ENCODE data around the gene COPG1. TPM values are rescaled to one million over a fixed set of nuclear protein-coding genes. Genes with fewer than 3 reads are reported as not detected.

COPG1 gene
- total RNA-seq, 1 donor from 2014 or later: 120 TPM

Small RNA genes within 50 kb of the gene (small RNA-seq; reads per million reads assigned to genes)
- not detected for gene MIR6826
- not detected for gene RPS27P12

Other genes starting within 250 kb of the COPG1 start
- gene EFCC1, start 248.3 kb upstream of the COPG1 start, total RNA-seq: 1.0 TPM
- gene GP9, start 188.8 kb upstream of the COPG1 start, total RNA-seq: not detected
- 3.7 TPM for gene RAB43, start 127.8 kb upstream of the COPG1 start, total RNA-seq
- 27.1 TPM for gene ISY1, start 88.5 kb upstream of the COPG1 start, total RNA-seq
- gene CNBP, start 65.7 kb upstream of the COPG1 start, total RNA-seq: 228 TPM
- gene HMCES, start 29.3 kb downstream of the COPG1 start, total RNA-seq: 17.2 TPM
- gene EFCAB12, start 179.0 kb downstream of the COPG1 start, total RNA-seq: not detected
- gene MBD4, start 190.3 kb downstream of the COPG1 start, total RNA-seq: 7.8 TPM
- gene IFT122, start 190.6 kb downstream of the COPG1 start, total RNA-seq: 42.3 TPM

Data from skeletal muscle tissue (tissue), 2 donors.